GM12878 (cell line): ENCODE measurements around the gene TBC1D1. TPM values are rescaled to one million over a fixed set of nuclear protein-coding genes. Genes with fewer than 3 reads are reported as not detected.

Source experiments
- ATAC-seq: fragments of 200-7000 bp; cut with Tn5 transposase; 3 replicates; pipeline ENCODE4 v1.9.1; 2020; ENCODE audit warnings: mild to moderate bottlenecking, moderate library complexity
- BruUV-seq: library from RNA; stranded (reverse); fragments of 400-500 nt; replicated peaks from 2 replicates; lab custom pipeline; 2021; lab: Mats Ljungman, UMichigan
- CTCF ChIA-PET: fragments of 300-600 bp; sonication (Branson Sonifier 250); formaldehyde crosslinking; extraction: SDS; loops from one replicate; lab custom pipeline; 2021; ENCODE audit warnings: inconsistent platforms; lab: Yijun Ruan, JAX
- POLR2A ChIA-PET: fragments of 350-600 bp; formaldehyde crosslinking; extraction: SDS; loops from one replicate; lab custom pipeline; 2021; ENCODE audit warnings: inconsistent platforms; lab: Charles Lee
- RAD21 ChIA-PET: fragments of 300-600 bp; sonication (Branson Sonifier 250); formaldehyde crosslinking; loops from one replicate; lab custom pipeline; 2023; ENCODE audit warnings: antibody characterized with exemption; ENCODE audit not compliant: unreplicated experiment; lab: Charles Lee
- SMC1A ChIA-PET: fragments of 300-600 bp; sonication (Branson Sonifier 250); formaldehyde crosslinking; loops from one replicate; lab custom pipeline; 2023; ENCODE audit not compliant: unreplicated experiment, uncharacterized antibody; lab: Charles Lee
- DNase-seq: peaks from one replicate; pipeline ENCODE4 v3.0.0-alpha.2; 2011; ENCODE audit warnings: low read depth, low spot score
- FAIRE-seq: peaks from 3 replicates; lab custom pipeline; 2011; peaks lifted over from hg19 to GRCh38; lab: Jason Lieb, UNC
- H2AFZ ChIP-seq: 2 replicates; pipeline ENCODE4 v1.6.0; 2011; ENCODE audit warnings: low read depth, low read length, control low read depth; ENCODE audit not compliant: control insufficient read depth
- H3K27ac ChIP-seq: 2 replicates; pipeline ENCODE4 v1.5.1; 2011; ENCODE audit warnings: control low read depth; ENCODE audit not compliant: control insufficient read depth, insufficient read depth
- H3K27me3 ChIP-seq, 2 experiments: replicated peaks in 1 of 2; 2 replicates each; pipeline versions ENCODE4 v1.6.0 to v1.6.1; 2011; ENCODE audit warnings: low read length in 1 of 2; ENCODE audit not compliant: control insufficient read depth in 2 of 2, insufficient read depth in 2 of 2
- H3K36me3 ChIP-seq, 2 experiments: 2 replicates each; pipeline ENCODE4 v1.5.1; 2011; ENCODE audit warnings: low read length in 1 of 2; ENCODE audit not compliant: control insufficient read depth in 2 of 2, insufficient read depth in 2 of 2
- H3K4me1 ChIP-seq: 2 replicates; pipeline ENCODE4 v1.6.1; 2011; ENCODE audit warnings: mild to moderate bottlenecking, low read length, moderate library complexity, mixed read lengths; ENCODE audit not compliant: control insufficient read depth, insufficient read depth
- H3K4me2 ChIP-seq: 2 replicates; pipeline ENCODE4 v1.6.0; 2011; ENCODE audit warnings: control low read depth; ENCODE audit not compliant: control insufficient read depth, insufficient read depth
- H3K4me3 ChIP-seq: fragments of 200-600 bp; sonication (generic); 2 replicates; pipeline ENCODE4 v1.5.1; 2016
- H3K79me2 ChIP-seq: 2 replicates; pipeline ENCODE4 v1.6.0; 2011; ENCODE audit warnings: low read length; ENCODE audit not compliant: control insufficient read depth, insufficient read depth
- H3K9ac ChIP-seq: 2 replicates; pipeline ENCODE4 v1.8.0; 2011; ENCODE audit warnings: low read length, control low read depth, mixed read lengths; ENCODE audit not compliant: control insufficient read depth, insufficient read depth
- H3K9me3 ChIP-seq: replicated peaks from 3 replicates; pipeline ENCODE4 v1.5.1; 2011; ENCODE audit warnings: mild to moderate bottlenecking, low read length; ENCODE audit not compliant: control insufficient read depth, insufficient read depth
- H4K20me1 ChIP-seq: 2 replicates; pipeline ENCODE4 v1.6.0; 2011; ENCODE audit not compliant: control insufficient read depth, insufficient read depth
- BHLHE40 ChIP-seq, 2 experiments: fragments of 450-650 bp in 1 of 2; IDR thresholded peaks; 2 replicates each; pipeline ENCODE4 v1.6.1; 2011 to 2017; ENCODE audit warnings: low read depth in 2 of 2, borderline replicate concordance in 1 of 2, improper control_type of control experiment in 1 of 2, low read length in 1 of 2, mild to moderate bottlenecking in 1 of 2
- DPF2 ChIP-seq: fragments of 450-650 bp; IDR thresholded peaks from 2 replicates; pipeline ENCODE4 v1.6.1; 2017; ENCODE audit warnings: mild to moderate bottlenecking
- IKZF1 ChIP-seq: fragments of 450-650 bp; conservative IDR thresholded peaks from 2 replicates; pipeline ENCODE4 v1.6.1; 2017; ENCODE audit warnings: antibody characterized with exemption, mild to moderate bottlenecking
- KLF5 ChIP-seq: fragments of 450-650 bp; IDR thresholded peaks from 2 replicates; pipeline ENCODE4 v1.6.1; 2014; ENCODE audit warnings: mild to moderate bottlenecking; ENCODE audit not compliant: partially characterized antibody
- MEF2A ChIP-seq: IDR thresholded peaks from 2 replicates; pipeline ENCODE4 v1.6.1; 2011; ENCODE audit warnings: low read depth, mild to moderate bottlenecking, low read length, moderate library complexity; ENCODE audit not compliant: insufficient read depth
- SMARCA5 ChIP-seq: fragments of 450-650 bp; IDR thresholded peaks from 2 replicates; pipeline ENCODE4 v1.6.1; 2017; ENCODE audit warnings: mild to moderate bottlenecking
- SREBF1 ChIP-seq: IDR thresholded peaks from 2 replicates; pipeline ENCODE4 v1.6.1; 2012; ENCODE audit warnings: mild to moderate bottlenecking, low read length
- SREBF2 ChIP-seq: IDR thresholded peaks from 2 replicates; pipeline ENCODE4 v1.6.1; 2012; ENCODE audit warnings: mild to moderate bottlenecking, low read length
- SRF ChIP-seq, 2 experiments: IDR thresholded peaks; 2 replicates each; pipeline ENCODE4 v1.6.1; 2011; ENCODE audit warnings: low read depth in 2 of 2, low read length in 2 of 2, mild to moderate bottlenecking in 1 of 2, moderate library complexity in 1 of 2
- WGBS: methylation state at CpG from one replicate; pipeline ENCODE4 v1.1.6; 2016; ENCODE audit warnings: low lambda C conversion rate; ENCODE audit not compliant: insufficient replicate concordance, insufficient coverage; ENCODE audit errors: missing lambda C conversion rate; 5-methylcytosine and 5-hydroxymethylcytosine counted together
- in situ Hi-C: fragments of 300-500 bp; cut with MboI; formaldehyde crosslinking; loops from 9 replicates; pipeline ENCODE4 v1.14.3; 2018; ENCODE audit warnings: mixed read lengths
- intact Hi-C: fragments of 100-400 bp; cut with micrococcal nuclease; formaldehyde crosslinking; loops from one replicate; pipeline ENCODE4 v1.14.2; 2022; ENCODE audit not compliant: unreplicated experiment
- polyA plus RNA-seq, 11 experiments: library from polyadenylated mRNA; depleted of rRNA in 4 of 11; unstranded in 6 of 11; stranded (reverse) in 5 of 11; fragments of >200 nt; fragmentation: Nextera tagmentation in 4 of 11; fragmentation: Illumina TruSeq in 1 of 11; extraction: Ambion mirVana in 4 of 11; extraction: Trizol in 1 of 11; gene quantifications; 1 replicate in 1 of 11; 2 replicates in 10 of 11; pipeline versions ENCODE4 v1.2.1 to v1.2.3, GENCODE V29; 2011 to 2016; ENCODE audit warnings: inconsistent platforms in 2 of 11, missing spikeins in 2 of 11, low read depth in 1 of 11
- total RNA-seq, 4 experiments: library from RNA; depleted of rRNA in 3 of 4; stranded (reverse); fragments of >200 nt in 3 of 4; fragmentation: Illumina TruSeq in 1 of 4; extraction: Trizol in 1 of 4; gene quantifications; 2 replicates each; pipeline versions ENCODE4 v1.2.1 to v1.2.3, GENCODE V29; 2013 to 2021
- TF ChIP-seq, protein P1 (sequence below): IDR thresholded peaks from 2 replicates; pipeline ENCODE4 v1.6.1; 2012; ENCODE audit warnings: mild to moderate bottlenecking, low read depth, low read length
- TF ChIP-seq, protein P2 (sequence below): IDR thresholded peaks from 2 replicates; pipeline ENCODE4 v1.6.1; 2011; ENCODE audit warnings: low read depth, mild to moderate bottlenecking, low read length, moderate library complexity, borderline replicate concordance; ENCODE audit errors: extremely low read depth
- TF ChIP-seq, protein P3 (sequence below): fragments of 450-650 bp; IDR thresholded peaks from 2 replicates; pipeline ENCODE4 v1.6.1; 2017; ENCODE audit warnings: mild to moderate bottlenecking, moderate library complexity
- TF ChIP-seq, protein P4 (sequence below): IDR thresholded peaks from 2 replicates; pipeline ENCODE4 v1.6.1; 2012; ENCODE audit warnings: low read depth, low read length, improper control_type of control experiment
- TF ChIP-seq, protein P5 (sequence below): fragments of 450-650 bp; IDR thresholded peaks from 2 replicates; pipeline ENCODE4 v1.6.1; 2014; ENCODE audit warnings: mild to moderate bottlenecking

Gene TBC1D1
- total and polyA plus RNA-seq, 10 of the 15 experiments (the other 5 are each of a cell fraction or from before 2014, with no cell fraction given) = 5.3 to 102 (median 57.8) TPM

DNA sequence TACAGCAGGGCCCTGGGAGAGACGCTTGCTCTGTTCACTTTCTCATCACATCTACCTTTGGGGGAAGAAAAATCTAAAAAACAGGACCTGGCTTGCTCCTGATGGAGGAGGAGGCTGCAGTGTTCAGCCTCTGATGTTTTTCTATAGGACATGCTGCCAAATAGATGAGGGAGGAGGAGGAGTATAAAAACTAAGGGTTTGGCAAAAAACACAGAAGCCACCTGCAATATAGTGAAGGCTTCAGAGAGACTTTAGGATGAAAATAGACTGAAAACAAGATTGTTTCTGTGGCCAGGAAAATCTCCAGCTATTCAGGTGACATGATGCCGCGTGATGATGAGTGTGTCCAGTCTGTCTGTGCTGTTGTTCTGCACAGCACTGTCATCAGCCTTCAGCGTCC is 229.9 kb downstream of the TBC1D1 start:
- Histone ChIP-seq H3K79me2 (no peaks in the 10 kb centered on the region), H3K4me2 (no peak overlapping the region), H3K36me3 (peaks cover 3 to 15% of the 10 kb centered on the region in 2 experiments), H3K27ac (no peak overlapping the region), H3K27me3 (no peaks in the 10 kb centered on the region), H3K9ac (no peak overlapping the region), H3K4me1 (peaks cover 17% of the 10 kb centered on the region), H3K4me3 (no peak overlapping the region), H3K9me3 (no peaks in the 10 kb centered on the region; the same call in 2 of the 3 replicates), H2AFZ (no peak overlapping the region), H4K20me1 (no peaks in the 10 kb centered on the region)
- intact Hi-C loops (no loop called here), in situ Hi-C loops (no loop called here)
- ChIA-PET CTCF (interaction anchor here (1.4 to 1.7 kb wide), 2 partner anchors 9 to 19 kb away, joined by 4 to 5 read pairs; no protein-coding TSS in a partner anchor), POLR2A (no interaction called here), RAD21 (interaction anchor here (1.4 kb wide), 1 partner anchor 9 kb away, joined by 5 read pairs; no protein-coding TSS in a partner anchor), SMC1A (interaction anchor here (1.2 to 1.6 kb wide), 5 partner anchors 12 to 49 kb away, joined by 3 to 5 read pairs (median 4); no protein-coding TSS in a partner anchor)
- WGBS = 97% methylated on average over 4 of the region's 4 CpGs
- DNase-seq (no peak), ATAC-seq (no peak), FAIRE-seq (no peak)
- no TSS peak for BruUV-seq
- no peak for TF ChIP-seq SRF (IDR thresholded peaks at IDR 0.05; ENCODE audit: low read depth in 2 of 2, low read length in 2 of 2)
- TF ChIP-seq SREBF2 = no peak
- TF ChIP-seq, protein P1, sequence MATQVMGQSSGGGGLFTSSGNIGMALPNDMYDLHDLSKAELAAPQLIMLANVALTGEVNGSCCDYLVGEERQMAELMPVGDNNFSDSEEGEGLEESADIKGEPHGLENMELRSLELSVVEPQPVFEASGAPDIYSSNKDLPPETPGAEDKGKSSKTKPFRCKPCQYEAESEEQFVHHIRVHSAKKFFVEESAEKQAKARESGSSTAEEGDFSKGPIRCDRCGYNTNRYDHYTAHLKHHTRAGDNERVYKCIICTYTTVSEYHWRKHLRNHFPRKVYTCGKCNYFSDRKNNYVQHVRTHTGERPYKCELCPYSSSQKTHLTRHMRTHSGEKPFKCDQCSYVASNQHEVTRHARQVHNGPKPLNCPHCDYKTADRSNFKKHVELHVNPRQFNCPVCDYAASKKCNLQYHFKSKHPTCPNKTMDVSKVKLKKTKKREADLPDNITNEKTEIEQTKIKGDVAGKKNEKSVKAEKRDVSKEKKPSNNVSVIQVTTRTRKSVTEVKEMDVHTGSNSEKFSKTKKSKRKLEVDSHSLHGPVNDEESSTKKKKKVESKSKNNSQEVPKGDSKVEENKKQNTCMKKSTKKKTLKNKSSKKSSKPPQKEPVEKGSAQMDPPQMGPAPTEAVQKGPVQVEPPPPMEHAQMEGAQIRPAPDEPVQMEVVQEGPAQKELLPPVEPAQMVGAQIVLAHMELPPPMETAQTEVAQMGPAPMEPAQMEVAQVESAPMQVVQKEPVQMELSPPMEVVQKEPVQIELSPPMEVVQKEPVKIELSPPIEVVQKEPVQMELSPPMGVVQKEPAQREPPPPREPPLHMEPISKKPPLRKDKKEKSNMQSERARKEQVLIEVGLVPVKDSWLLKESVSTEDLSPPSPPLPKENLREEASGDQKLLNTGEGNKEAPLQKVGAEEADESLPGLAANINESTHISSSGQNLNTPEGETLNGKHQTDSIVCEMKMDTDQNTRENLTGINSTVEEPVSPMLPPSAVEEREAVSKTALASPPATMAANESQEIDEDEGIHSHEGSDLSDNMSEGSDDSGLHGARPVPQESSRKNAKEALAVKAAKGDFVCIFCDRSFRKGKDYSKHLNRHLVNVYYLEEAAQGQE = no peak
- TF ChIP-seq SREBF1 = no peak
- TF ChIP-seq BHLHE40 (IDR thresholded peaks at IDR 0.05; ENCODE audit: borderline replicate concordance in 1 of 2, low read depth in 2 of 2, low read length in 1 of 2) = no peak
- no peak for TF ChIP-seq KLF5
- no peak for TF ChIP-seq DPF2
- TF ChIP-seq, protein P2, sequence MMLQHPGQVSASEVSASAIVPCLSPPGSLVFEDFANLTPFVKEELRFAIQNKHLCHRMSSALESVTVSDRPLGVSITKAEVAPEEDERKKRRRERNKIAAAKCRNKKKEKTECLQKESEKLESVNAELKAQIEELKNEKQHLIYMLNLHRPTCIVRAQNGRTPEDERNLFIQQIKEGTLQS = no peak
- TF ChIP-seq, protein P3, sequence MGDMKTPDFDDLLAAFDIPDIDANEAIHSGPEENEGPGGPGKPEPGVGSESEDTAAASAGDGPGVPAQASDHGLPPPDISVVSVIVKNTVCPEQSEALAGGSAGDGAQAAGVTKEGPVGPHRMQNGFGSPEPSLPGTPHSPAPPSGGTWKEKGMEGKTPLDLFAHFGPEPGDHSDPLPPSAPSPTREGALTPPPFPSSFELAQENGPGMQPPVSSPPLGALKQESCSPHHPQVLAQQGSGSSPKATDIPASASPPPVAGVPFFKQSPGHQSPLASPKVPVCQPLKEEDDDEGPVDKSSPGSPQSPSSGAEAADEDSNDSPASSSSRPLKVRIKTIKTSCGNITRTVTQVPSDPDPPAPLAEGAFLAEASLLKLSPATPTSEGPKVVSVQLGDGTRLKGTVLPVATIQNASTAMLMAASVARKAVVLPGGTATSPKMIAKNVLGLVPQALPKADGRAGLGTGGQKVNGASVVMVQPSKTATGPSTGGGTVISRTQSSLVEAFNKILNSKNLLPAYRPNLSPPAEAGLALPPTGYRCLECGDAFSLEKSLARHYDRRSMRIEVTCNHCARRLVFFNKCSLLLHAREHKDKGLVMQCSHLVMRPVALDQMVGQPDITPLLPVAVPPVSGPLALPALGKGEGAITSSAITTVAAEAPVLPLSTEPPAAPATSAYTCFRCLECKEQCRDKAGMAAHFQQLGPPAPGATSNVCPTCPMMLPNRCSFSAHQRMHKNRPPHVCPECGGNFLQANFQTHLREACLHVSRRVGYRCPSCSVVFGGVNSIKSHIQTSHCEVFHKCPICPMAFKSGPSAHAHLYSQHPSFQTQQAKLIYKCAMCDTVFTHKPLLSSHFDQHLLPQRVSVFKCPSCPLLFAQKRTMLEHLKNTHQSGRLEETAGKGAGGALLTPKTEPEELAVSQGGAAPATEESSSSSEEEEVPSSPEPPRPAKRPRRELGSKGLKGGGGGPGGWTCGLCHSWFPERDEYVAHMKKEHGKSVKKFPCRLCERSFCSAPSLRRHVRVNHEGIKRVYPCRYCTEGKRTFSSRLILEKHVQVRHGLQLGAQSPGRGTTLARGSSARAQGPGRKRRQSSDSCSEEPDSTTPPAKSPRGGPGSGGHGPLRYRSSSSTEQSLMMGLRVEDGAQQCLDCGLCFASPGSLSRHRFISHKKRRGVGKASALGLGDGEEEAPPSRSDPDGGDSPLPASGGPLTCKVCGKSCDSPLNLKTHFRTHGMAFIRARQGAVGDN = no peak
- no peak for TF ChIP-seq SMARCA5
- no peak for TF ChIP-seq MEF2A
- TF ChIP-seq, protein P4, sequence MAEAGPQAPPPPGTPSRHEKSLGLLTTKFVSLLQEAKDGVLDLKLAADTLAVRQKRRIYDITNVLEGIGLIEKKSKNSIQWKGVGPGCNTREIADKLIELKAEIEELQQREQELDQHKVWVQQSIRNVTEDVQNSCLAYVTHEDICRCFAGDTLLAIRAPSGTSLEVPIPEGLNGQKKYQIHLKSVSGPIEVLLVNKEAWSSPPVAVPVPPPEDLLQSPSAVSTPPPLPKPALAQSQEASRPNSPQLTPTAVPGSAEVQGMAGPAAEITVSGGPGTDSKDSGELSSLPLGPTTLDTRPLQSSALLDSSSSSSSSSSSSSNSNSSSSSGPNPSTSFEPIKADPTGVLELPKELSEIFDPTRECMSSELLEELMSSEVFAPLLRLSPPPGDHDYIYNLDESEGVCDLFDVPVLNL = no peak
- TF ChIP-seq, protein P5, sequence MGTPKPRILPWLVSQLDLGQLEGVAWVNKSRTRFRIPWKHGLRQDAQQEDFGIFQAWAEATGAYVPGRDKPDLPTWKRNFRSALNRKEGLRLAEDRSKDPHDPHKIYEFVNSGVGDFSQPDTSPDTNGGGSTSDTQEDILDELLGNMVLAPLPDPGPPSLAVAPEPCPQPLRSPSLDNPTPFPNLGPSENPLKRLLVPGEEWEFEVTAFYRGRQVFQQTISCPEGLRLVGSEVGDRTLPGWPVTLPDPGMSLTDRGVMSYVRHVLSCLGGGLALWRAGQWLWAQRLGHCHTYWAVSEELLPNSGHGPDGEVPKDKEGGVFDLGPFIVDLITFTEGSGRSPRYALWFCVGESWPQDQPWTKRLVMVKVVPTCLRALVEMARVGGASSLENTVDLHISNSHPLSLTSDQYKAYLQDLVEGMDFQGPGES = no peak
- no peak for TF ChIP-seq IKZF1
